ENCODE results near the gene SORCS2. TPM values are rescaled to one million over a fixed set of nuclear protein-coding genes. Genes with fewer than 3 reads are reported as not detected.

The SORCS2 gene
- total RNA-seq, 1 donor from 2014 or later: not detected

DNA sequence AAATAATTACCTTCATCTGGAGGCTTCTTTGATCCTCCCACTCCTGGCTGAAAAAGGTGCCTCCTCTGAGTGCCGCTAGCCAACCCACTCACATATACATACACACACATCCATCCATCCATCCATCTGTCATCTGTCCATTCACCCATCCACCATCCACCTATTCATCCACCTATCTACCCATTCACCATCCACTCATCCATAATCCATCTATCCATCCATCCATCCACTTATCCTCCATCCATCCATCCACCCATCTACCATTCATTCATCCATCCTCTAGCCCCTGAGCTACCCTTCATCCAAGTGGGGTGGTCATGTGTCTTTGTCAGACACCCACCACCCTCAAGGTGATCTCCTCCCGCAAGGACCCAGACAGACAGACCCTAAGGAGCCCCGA, 423.9 kb downstream of the SORCS2 start:
- no peaks in the 10 kb centered on the region for H3K27me3 Mint-ChIP-seq
- no peaks in the 10 kb centered on the region for H3K4me1 Mint-ChIP-seq
- no peak for DNase-seq
- ChIA-PET CTCF (no interaction called here), POLR2A (no interaction called here)
- H3K36me3 Mint-ChIP-seq (ENCODE audit: low read depth): no peaks in the 10 kb centered on the region
- no peak for TF ChIP-seq CTCF (IDR thresholded peaks at IDR 0.05)
- H3K4me3 Mint-ChIP-seq: no peak overlapping the region
- no peak for ATAC-seq (ENCODE audit: low read depth)
- peaks cover 3% of the 10 kb centered on the region for H3K9me3 Mint-ChIP-seq
- intact Hi-C loops (cut with micrococcal nuclease): no loop called here
- H3K27ac Mint-ChIP-seq: no peak overlapping the region

- Mint-ChIP-seq H3K4me3 (no peak overlapping the region), H3K36me3 (ENCODE audit: low read depth) (no peaks in the 10 kb centered on the region), H3K4me1 (no peaks in the 10 kb centered on the region), H3K27me3 (no peaks in the 10 kb centered on the region), H3K9me3 (peaks cover 3% of the 10 kb centered on the region), H3K27ac (no peak overlapping the region)
- DNase-seq (no peak), ATAC-seq (ENCODE audit: low read depth) (no peak)
- intact Hi-C loops (cut with micrococcal nuclease): no loop called here
- CTCF ChIA-PET: no interaction called here
- POLR2A ChIA-PET: no interaction called here
- TF ChIP-seq CTCF (IDR thresholded peaks at IDR 0.05): no peak
Observed at GRCh38 chr4:7618361-7618760, 426.0 kb downstream of the SORCS2 start.

DNA sequence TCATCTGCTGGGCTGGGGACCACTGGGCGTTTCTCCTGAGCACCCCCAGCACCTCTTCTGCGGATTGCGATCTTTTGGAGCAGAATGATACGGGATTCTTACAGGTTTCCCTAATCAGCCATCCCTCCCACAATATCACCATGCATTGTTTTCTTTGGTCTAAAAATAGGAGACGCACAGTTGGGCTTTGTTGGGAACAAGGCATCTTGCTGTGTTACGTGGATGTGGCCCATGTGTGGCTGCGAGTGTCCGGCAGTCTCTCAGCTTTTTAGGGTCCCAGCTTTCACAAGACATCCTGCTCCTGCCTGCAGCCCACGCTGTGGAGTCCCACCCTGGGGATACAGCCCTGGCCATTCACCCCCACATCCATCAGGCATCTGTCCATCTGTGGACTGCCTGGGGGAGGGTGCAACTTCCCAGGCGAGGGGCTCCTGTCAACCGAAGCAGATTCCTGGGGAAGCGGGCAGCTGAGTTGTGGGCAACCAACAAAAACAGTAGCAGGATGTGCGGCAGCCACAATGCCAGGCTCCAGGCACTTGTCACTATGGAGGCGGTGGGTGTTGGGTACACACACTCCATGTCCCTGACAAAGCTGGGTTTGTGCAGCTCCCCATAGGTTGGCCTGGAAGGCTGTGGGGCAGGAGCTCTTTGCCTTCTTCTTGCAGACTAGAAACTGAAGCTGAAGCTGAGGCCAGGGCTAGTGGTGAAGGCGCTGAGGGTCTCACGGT, 427.9 kb downstream of the SORCS2 start:
- ChIA-PET CTCF (no interaction called here), POLR2A (no interaction called here)
- Mint-ChIP-seq H3K27me3 (no peaks in the 10 kb centered on the region), H3K36me3 (ENCODE audit: low read depth) (no peaks in the 10 kb centered on the region), H3K4me3 (no peak overlapping the region), H3K4me1 (no peaks in the 10 kb centered on the region), H3K9me3 (peaks cover 3% of the 10 kb centered on the region), H3K27ac (no peak overlapping the region)
- no peak for TF ChIP-seq CTCF (IDR thresholded peaks at IDR 0.05)
- ATAC-seq (ENCODE audit: low read depth) (no peak), DNase-seq (no peak)
- intact Hi-C loops (cut with micrococcal nuclease): no loop called here

DNA sequence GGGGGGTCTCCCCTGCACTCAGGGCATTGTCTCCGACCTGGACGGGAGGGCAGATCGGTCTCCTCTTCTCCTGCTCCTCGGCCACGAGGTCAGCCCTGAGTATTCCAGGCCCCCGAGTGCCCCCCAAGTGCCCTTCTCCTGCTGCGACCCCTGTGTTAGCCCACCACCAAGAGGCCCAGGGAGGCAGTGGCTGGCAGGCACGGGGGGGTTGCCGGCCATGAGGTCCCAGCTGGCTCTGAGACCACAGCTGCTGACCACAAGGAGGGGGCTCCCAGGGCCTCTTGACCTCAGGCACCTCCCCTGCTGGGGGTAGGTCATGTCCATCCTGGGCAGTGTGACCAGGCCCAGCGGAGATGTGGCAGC, 428.5 kb downstream of the SORCS2 start:
- peaks cover 3% of the 10 kb centered on the region for H3K9me3 Mint-ChIP-seq
- H3K27ac Mint-ChIP-seq: no peak overlapping the region
- intact Hi-C loops (cut with micrococcal nuclease): no loop called here
- DNase-seq: no peak
- ATAC-seq (ENCODE audit: low read depth): no peak
- H3K27me3 Mint-ChIP-seq: no peaks in the 10 kb centered on the region
- no peak for TF ChIP-seq CTCF (IDR thresholded peaks at IDR 0.05)
- ChIA-PET POLR2A (no interaction called here), CTCF (no interaction called here)
- no peaks in the 10 kb centered on the region for H3K4me1 Mint-ChIP-seq
- H3K36me3 Mint-ChIP-seq (ENCODE audit: low read depth): no peaks in the 10 kb centered on the region
- no peak overlapping the region for H3K4me3 Mint-ChIP-seq

DNA sequence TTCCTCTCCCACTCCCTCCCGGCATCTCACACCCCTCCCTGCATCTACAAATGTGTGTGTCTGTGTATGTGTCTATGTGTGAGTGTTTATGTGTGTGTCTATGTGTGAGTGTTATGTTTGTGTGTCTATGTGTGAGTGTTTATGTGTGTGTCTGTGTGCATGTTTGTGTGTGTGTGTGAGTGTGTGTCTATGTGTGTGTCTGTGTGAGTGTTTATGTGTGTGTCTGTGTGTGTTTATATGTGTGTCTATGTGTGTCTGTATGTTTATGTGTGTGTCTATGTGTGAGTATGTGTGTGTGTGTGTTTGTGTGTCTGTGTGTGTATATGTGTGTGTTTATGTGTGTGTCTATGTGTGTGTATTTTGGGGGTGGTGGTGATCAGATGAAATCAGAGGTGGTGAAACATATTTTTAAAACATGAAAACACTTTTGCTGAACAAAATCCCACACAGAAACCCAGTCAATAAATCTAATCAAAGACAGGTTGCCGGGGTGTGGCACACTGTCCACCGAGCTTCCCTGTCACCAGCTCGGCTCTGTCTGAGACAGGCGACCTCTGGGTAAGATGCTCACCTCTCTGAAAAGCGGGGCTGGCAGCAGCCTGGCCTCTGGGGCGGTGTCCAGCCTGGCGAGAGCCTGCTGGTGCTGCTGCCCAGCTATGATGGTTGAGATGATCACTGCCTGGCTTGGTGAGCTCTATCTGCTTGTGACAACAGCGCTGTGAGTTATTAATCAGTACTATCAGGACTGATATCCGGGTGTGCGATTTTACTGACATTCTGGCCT, 429.1 kb downstream of the SORCS2 start:
- no peaks in the 10 kb centered on the region for H3K9me3 Mint-ChIP-seq
- POLR2A ChIA-PET: no interaction called here
- no peaks in the 10 kb centered on the region for H3K4me1 Mint-ChIP-seq
- H3K27ac Mint-ChIP-seq: no peak overlapping the region
- no peaks in the 10 kb centered on the region for H3K27me3 Mint-ChIP-seq
- CTCF ChIA-PET: no interaction called here
- H3K4me3 Mint-ChIP-seq: no peak overlapping the region
- no peaks in the 10 kb centered on the region for H3K36me3 Mint-ChIP-seq (ENCODE audit: low read depth)
- intact Hi-C loops (cut with micrococcal nuclease): no loop called here
- no peak for ATAC-seq (ENCODE audit: low read depth)
- no peak for DNase-seq
- no peak for TF ChIP-seq CTCF (IDR thresholded peaks at IDR 0.05)

All from activated B cell treated with CpG ODN at 0.5 μM for 24 hours (primary cell).